ENCODE measurements around the gene TMEM219.
"Not testable (repeated sequence)": the region's sequence is repeated elsewhere in the genome, so short reads cannot be mapped to it uniquely, and the experiment has no call there.

- TF ChIP-seq POLR2A, CTCF (IDR thresholded peaks at IDR 0.05): not testable (repeated sequence)
These were observed 30.1 kb upstream of the TMEM219 start for GRCh38 chr16:29931750-29932149.
